Neutrophil (primary cell): ENCODE data around the gene NEAT1.

Experiments used
- H3K27ac ChIP-seq: fragments of 200-600 bp; sonication (generic); 2 replicates; pipeline ENCODE4 v1.5.1; 2016; ENCODE audit warnings: mild to moderate bottlenecking, moderate library complexity
- H3K27me3 ChIP-seq: fragments of 200-600 bp; sonication (generic); 2 replicates; pipeline ENCODE4 v1.6.0; 2016; ENCODE audit warnings: mild to moderate bottlenecking
- H3K36me3 ChIP-seq: fragments of 200-600 bp; sonication (generic); 2 replicates; pipeline ENCODE4 v1.5.1; 2017
- H3K4me1 ChIP-seq, 2 experiments: fragments of 200-600 bp in 1 of 2; sonication (generic) in 1 of 2; 1 replicate in 1 of 2; 2 replicates in 1 of 2; pipeline versions ENCODE4 v1.5.1 to v1.6.1; 2013 to 2016; ENCODE audit warnings: low read depth in 1 of 2, low read length in 1 of 2, mild to moderate bottlenecking in 1 of 2, moderate library complexity in 1 of 2; ENCODE audit not compliant: control insufficient read depth in 1 of 2, insufficient read depth in 1 of 2
- H3K4me3 ChIP-seq, 2 experiments: fragments of 200-600 bp in 1 of 2; sonication (generic) in 1 of 2; 1 replicate in 1 of 2; 2 replicates in 1 of 2; pipeline ENCODE4 v1.5.1; 2013 to 2016; ENCODE audit warnings: low read depth in 1 of 2, low read length in 1 of 2, mild to moderate bottlenecking in 1 of 2, moderate library complexity in 1 of 2
- H3K9me3 ChIP-seq: fragments of 200-600 bp; sonication (generic); 2 replicates; pipeline ENCODE4 v1.5.1; 2016
- CTCF ChIP-seq: fragments of 200-600 bp; sonication (generic); IDR thresholded peaks from 2 replicates; pipeline ENCODE4 v1.5.1; 2016; ENCODE audit warnings: antibody characterized with exemption

NEAT1 gene

DNA sequence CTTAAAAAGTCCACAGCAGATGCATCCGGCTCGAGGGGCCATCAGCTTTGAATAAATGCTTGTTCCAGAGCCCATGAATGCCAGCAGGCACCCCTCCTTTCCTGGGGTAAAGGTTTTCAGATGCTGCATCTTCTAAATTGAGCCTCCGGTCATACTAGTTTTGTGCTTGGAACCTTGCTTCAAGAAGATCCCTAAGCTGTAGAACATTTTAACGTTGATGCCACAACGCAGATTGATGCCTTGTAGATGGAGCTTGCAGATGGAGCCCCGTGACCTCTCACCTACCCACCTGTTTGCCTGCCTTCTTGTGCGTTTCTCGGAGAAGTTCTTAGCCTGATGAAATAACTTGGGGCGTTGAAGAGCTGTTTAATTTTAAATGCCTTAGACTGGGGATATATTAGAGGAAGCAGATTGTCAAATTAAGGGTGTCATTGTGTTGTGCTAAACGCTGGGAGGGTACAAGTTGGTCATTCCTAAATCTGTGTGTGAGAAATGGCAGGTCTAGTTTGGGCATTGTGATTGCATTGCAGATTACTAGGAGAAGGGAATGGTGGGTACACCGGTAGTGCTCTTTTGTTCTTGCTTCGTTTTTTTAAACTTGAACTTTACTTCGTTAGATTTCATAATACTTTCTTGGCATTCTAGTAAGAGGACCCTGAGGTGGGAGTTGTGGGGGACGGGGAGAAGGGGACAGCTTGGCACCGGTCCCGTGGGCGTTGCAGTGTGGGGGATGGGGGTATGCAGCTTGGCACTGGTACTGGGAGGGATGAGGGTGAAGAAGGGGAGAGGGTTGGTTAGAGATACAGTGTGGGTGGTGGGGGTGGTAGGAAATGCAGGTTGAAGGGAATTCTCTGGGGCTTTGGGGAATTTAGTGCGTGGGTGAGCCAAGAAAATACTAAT is 1.9 kb downstream of the NEAT1 start:
- Histone ChIP-seq H3K36me3 (peaks cover 37% of the 10 kb centered on the region), H3K4me3 (peak overlapping the region; percentile 93 to 95), H3K4me1 (peaks cover 33 to 61% of the 10 kb centered on the region in 2 experiments), H3K9me3 (no peaks in the 10 kb centered on the region), H3K27me3 (no peaks in the 10 kb centered on the region), H3K27ac (peak overlapping the region; percentile 97)
- TF ChIP-seq CTCF, result no peak

DNA sequence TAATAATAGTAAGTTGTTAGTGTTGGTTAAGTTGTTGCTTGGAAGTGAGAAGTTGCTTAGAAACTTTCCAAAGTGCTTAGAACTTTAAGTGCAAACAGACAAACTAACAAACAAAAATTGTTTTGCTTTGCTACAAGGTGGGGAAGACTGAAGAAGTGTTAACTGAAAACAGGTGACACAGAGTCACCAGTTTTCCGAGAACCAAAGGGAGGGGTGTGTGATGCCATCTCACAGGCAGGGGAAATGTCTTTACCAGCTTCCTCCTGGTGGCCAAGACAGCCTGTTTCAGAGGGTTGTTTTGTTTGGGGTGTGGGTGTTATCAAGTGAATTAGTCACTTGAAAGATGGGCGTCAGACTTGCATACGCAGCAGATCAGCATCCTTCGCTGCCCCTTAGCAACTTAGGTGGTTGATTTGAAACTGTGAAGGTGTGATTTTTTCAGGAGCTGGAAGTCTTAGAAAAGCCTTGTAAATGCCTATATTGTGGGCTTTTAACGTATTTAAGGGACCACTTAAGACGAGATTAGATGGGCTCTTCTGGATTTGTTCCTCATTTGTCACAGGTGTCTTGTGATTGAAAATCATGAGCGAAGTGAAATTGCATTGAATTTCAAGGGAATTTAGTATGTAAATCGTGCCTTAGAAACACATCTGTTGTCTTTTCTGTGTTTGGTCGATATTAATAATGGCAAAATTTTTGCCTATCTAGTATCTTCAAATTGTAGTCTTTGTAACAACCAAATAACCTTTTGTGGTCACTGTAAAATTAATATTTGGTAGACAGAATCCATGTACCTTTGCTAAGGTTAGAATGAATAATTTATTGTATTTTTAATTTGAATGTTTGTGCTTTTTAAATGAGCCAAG is 2.7 kb downstream of the NEAT1 start:
- H3K4me3 ChIP-seq, result peak overlapping the region; percentile 93 to 95
- H3K27me3 ChIP-seq, result no peaks in the 10 kb centered on the region
- H3K36me3 ChIP-seq, result peaks cover 44% of the 10 kb centered on the region
- peak overlapping the region; percentile 97 for H3K27ac ChIP-seq
- no peaks in the 10 kb centered on the region for H3K9me3 ChIP-seq
- H3K4me1 ChIP-seq, result peaks cover 41 to 61% of the 10 kb centered on the region in 2 experiments
- TF ChIP-seq CTCF, result peak; percentile 86

- Histone ChIP-seq H3K4me1 (peaks cover 49 to 61% of the 10 kb centered on the region in 2 experiments), H3K27me3 (no peaks in the 10 kb centered on the region), H3K4me3 (peak overlapping the region; percentile 93 to 95), H3K9me3 (no peaks in the 10 kb centered on the region), H3K27ac (peak overlapping the region; percentile 97), H3K36me3 (peaks cover 53% of the 10 kb centered on the region)
- no peak for TF ChIP-seq CTCF
Measured at GRCh38 chr11:65425971-65426838, 3.6 kb downstream of the NEAT1 start.

- no peak for TF ChIP-seq CTCF
- Histone ChIP-seq H3K36me3 (peaks cover 59% of the 10 kb centered on the region), H3K27me3 (no peaks in the 10 kb centered on the region), H3K9me3 (no peaks in the 10 kb centered on the region), H3K4me1 (peaks cover 58 to 62% of the 10 kb centered on the region in 2 experiments), H3K4me3 (peak overlapping the region; percentile 93 to 95), H3K27ac (peak overlapping the region; percentile 97)
Measured at GRCh38 chr11:65426839-65427690, 4.5 kb downstream of the NEAT1 start.
